K562 (cell line): Measurements from ENCODE around the gene SLC12A9. TPM values are rescaled to one million over a fixed set of nuclear protein-coding genes. Genes with fewer than 3 reads are reported as not detected.
A peak's percentile ranks its signal among the peaks of the same experiment; 100 is the strongest.

Experiments used
- ARID4B ChIP-seq: sonication (generic); formaldehyde crosslinking; IDR thresholded peaks from 2 replicates; pipeline ENCODE4 v1.8.0; 2022; ENCODE audit warnings: mild to moderate bottlenecking, missing genetic modification reagents
- ETV5 ChIP-seq: sonication (generic); formaldehyde crosslinking; IDR thresholded peaks from 2 replicates; pipeline ENCODE4 v1.4.0; 2020; ENCODE audit warnings: low read depth, mild to moderate bottlenecking, missing genetic modification reagents
- GABPA ChIP-seq: fragments of 200-800 bp; sonication (Bioruptor generic); conservative IDR thresholded peaks from 2 replicates; pipeline ENCODE4 v1.6.1; 2016; ENCODE audit warnings: low read depth, missing genetic modification characterization, missing compliant biosample characterization
- MGA ChIP-seq: fragments of 450-650 bp; IDR thresholded peaks from 2 replicates; pipeline ENCODE4 v1.6.1; 2016; ENCODE audit warnings: mild to moderate bottlenecking, moderate library complexity
- NFRKB ChIP-seq: fragments of 450-650 bp; IDR thresholded peaks from 2 replicates; pipeline ENCODE4 v1.6.1; 2016; ENCODE audit warnings: low read depth
- POLR2G ChIP-seq: fragments of 200-400 bp; formaldehyde crosslinking; IDR thresholded peaks from 2 replicates; pipeline ENCODE4 v1.6.1; 2017; ENCODE audit warnings: low read depth, mild to moderate bottlenecking, antibody characterized with exemption, low read length, moderate library complexity
- RB1 ChIP-seq: fragments of 450-650 bp; IDR thresholded peaks from 2 replicates; pipeline ENCODE4 v1.6.1; 2017; ENCODE audit warnings: low read depth, mild to moderate bottlenecking
- RCOR1 ChIP-seq, 2 experiments: IDR thresholded peaks; 2 replicates each; pipeline ENCODE4 v1.6.1; 2012; ENCODE audit warnings: low read depth in 2 of 2, low read length in 2 of 2, borderline replicate concordance in 1 of 2, improper control_type of control experiment in 1 of 2
- ZBED1 ChIP-seq: IDR thresholded peaks from 2 replicates; pipeline ENCODE4 v1.6.1; 2014
- polyA plus RNA-seq, 8 experiments: library from polyadenylated mRNA; depleted of rRNA in 4 of 8; stranded (reverse) in 5 of 8; unstranded in 3 of 8; fragments of >200 nt; fragmentation: Nextera tagmentation in 2 of 8; fragmentation: Illumina TruSeq in 1 of 8; extraction: Ambion mirVana in 2 of 8; extraction: Trizol in 1 of 8; gene quantifications; 2 replicates each; pipeline versions ENCODE4 v1.2.1 to v1.2.3, GENCODE V29; 2011 to 2014; ENCODE audit warnings: inconsistent platforms in 1 of 8, missing spikeins in 1 of 8
- total RNA-seq, 7 experiments: library from RNA; depleted of rRNA in 6 of 7; stranded (reverse); fragments of >200 nt in 6 of 7; fragmentation: Illumina TruSeq in 2 of 7; extraction: Trizol in 2 of 7; gene quantifications; 2 replicates each; pipeline versions ENCODE4 v1.2.1 to v1.2.3, GENCODE V29; 2011 to 2021; ENCODE audit warnings: low replicate concordance in 1 of 7

Gene SLC12A9
- total and polyA plus RNA-seq, 9 of the 15 experiments (the other 6 are each of a cell fraction or from before 2014, with no cell fraction given), result 0.06 to 20.2 (median 10.7) TPM

GRCh38 chr7:100867040-100867775, 14.7 kb downstream of the SLC12A9 start, which contains the start of gene TRIP6 (continued):
- TF ChIP-seq MGA (peak; percentile 97), ZBED1 (peak; percentile 27; the same call in 1 of the 2 replicates), POLR2G (peak; percentile 89), NFRKB (peak; percentile 58; the same call in 1 of the 2 replicates), GABPA (no peak; the same call in 1 of the 2 replicates), ETV5 (CRISPR knock-in tag) (0 out of 2 replicates have a peak, but pooled peaks have one; percentile 14), ARID4B (CRISPR knock-in tag) (peak; percentile 29; the same call in 1 of the 2 replicates), RB1 (peak; percentile 40), RCOR1 (IDR thresholded peaks at IDR 0.05; ENCODE audit: borderline replicate concordance in 1 of 2, low read depth in 2 of 2, low read length in 2 of 2) (peak in 1 of 2 experiments; percentile 41; a peak in 1 of 4 replicates)
